Osteoblast (primary cell): Measurements from ENCODE around the gene LRFN3. TPM values are rescaled to one million over a fixed set of nuclear protein-coding genes. Genes with fewer than 3 reads are reported as not detected.
"Not testable (repeated sequence)": the region's sequence is repeated elsewhere in the genome, so short reads cannot be mapped to it uniquely, and the experiment has no call there.

Experiments used
- DNase-seq: peaks from one replicate; pipeline ENCODE4 v3.0.0; 2011; ENCODE audit warnings: low spot score, mixed read lengths; ENCODE audit not compliant: insufficient read length; ENCODE audit errors: missing footprints
- H2AFZ ChIP-seq: 2 replicates; pipeline ENCODE4 v1.6.0; 2011; ENCODE audit warnings: mild to moderate bottlenecking, low read length
- H3K27ac ChIP-seq: 2 replicates; pipeline ENCODE4 v1.5.1; 2011; ENCODE audit warnings: mild to moderate bottlenecking, low read depth, low read length, moderate library complexity
- H3K27me3 ChIP-seq: 2 replicates; pipeline ENCODE4 v1.6.0; 2012; ENCODE audit warnings: mild to moderate bottlenecking, control low read depth, inconsistent platforms, low read length, moderate library complexity; ENCODE audit not compliant: insufficient read depth
- H3K36me3 ChIP-seq: 2 replicates; pipeline ENCODE4 v1.5.1; 2011; ENCODE audit warnings: mild to moderate bottlenecking, low read length, control low read depth, moderate library complexity; ENCODE audit not compliant: insufficient read depth
- H3K4me1 ChIP-seq: 2 replicates; pipeline ENCODE4 v1.5.1; 2011; ENCODE audit warnings: mild to moderate bottlenecking, low read length, control low read depth, moderate library complexity; ENCODE audit not compliant: insufficient read depth
- H3K4me2 ChIP-seq: 2 replicates; pipeline ENCODE4 v1.6.0; 2011; ENCODE audit warnings: mild to moderate bottlenecking, low read length; ENCODE audit not compliant: insufficient read depth
- H3K4me3 ChIP-seq: fragments of 200-600 bp; sonication (generic); 3 replicates; pipeline ENCODE4 v1.5.1; 2012; ENCODE audit warnings: mild to moderate bottlenecking, low read length, inconsistent platforms; ENCODE audit not compliant: insufficient read depth
- H3K79me2 ChIP-seq: 2 replicates; pipeline ENCODE4 v1.6.0; 2012; ENCODE audit warnings: mild to moderate bottlenecking, low read length, control low read depth, inconsistent platforms; ENCODE audit not compliant: insufficient read depth
- H3K9me3 ChIP-seq: 2 replicates; pipeline ENCODE4 v1.5.1; 2011; ENCODE audit warnings: low read depth, low read length, control low read depth
- H4K20me1 ChIP-seq: 2 replicates; pipeline ENCODE4 v1.6.0; 2012; ENCODE audit warnings: mild to moderate bottlenecking, low read length, control low read depth; ENCODE audit not compliant: insufficient read depth
- CTCF ChIP-seq: IDR thresholded peaks from 2 replicates; pipeline ENCODE4 v1.5.1; 2011; ENCODE audit warnings: mild to moderate bottlenecking, low read depth, low read length, moderate library complexity; ENCODE audit errors: extremely low read depth
- total RNA-seq: library from RNA; depleted of rRNA; stranded (reverse); fragments of >200 nt; gene quantifications from 2 replicates; pipeline ENCODE4 v1.2.3, GENCODE V29; 2012

Gene LRFN3
- total RNA-seq, 1 donor = 6.9 TPM

DNA sequence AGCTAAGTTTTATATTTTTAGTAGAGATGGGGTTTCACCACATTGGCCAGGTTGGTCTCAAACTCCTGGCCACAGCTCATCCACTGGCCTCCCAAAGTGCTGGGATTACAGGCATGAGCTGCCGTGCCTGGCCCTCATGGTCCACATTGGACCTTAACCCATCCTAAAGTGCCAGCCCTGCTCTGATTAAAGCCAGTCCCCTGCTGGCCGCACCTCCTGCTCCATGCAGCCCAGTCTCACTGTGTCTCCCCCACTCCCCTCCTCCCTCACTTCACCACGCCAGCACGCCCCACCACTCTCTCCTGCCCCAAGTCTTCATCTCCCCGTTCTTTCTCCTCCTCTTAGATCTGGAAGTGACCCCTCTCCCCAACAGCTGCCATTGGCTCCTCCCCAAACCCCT lies 42.1 kb downstream of the LRFN3 start:
- H3K4me3 ChIP-seq = no peak overlapping the region
- no peaks in the 10 kb centered on the region for H3K9me3 ChIP-seq
- H3K4me1 ChIP-seq = no peaks in the 10 kb centered on the region
- TF ChIP-seq CTCF = no peak
- DNase-seq = no peak
- H3K79me2 ChIP-seq = no peaks in the 10 kb centered on the region
- no peaks in the 10 kb centered on the region for H4K20me1 ChIP-seq
- no peak overlapping the region for H3K27ac ChIP-seq
- H2AFZ ChIP-seq = no peak overlapping the region
- H3K27me3 ChIP-seq = no peaks in the 10 kb centered on the region
- H3K4me2 ChIP-seq = no peak overlapping the region
- no peaks in the 10 kb centered on the region for H3K36me3 ChIP-seq

- no peak overlapping the region for H3K27ac ChIP-seq
- no peak for TF ChIP-seq CTCF
- H3K4me2 ChIP-seq = no peak overlapping the region
- H3K36me3 ChIP-seq = no peaks in the 10 kb centered on the region
- no peak overlapping the region for H2AFZ ChIP-seq
- no peak overlapping the region for H3K4me3 ChIP-seq
- no peaks in the 10 kb centered on the region for H4K20me1 ChIP-seq
- no peaks in the 10 kb centered on the region for H3K4me1 ChIP-seq
- H3K27me3 ChIP-seq = no peaks in the 10 kb centered on the region
- H3K9me3 ChIP-seq = no peaks in the 10 kb centered on the region
- DNase-seq = no peak
- H3K79me2 ChIP-seq = no peaks in the 10 kb centered on the region
Measured at GRCh38 chr19:35978832-35979365, 42.7 kb downstream of the LRFN3 start.

GRCh38 chr19:35980997-35981396 lies 44.8 kb downstream of the LRFN3 start:
- not testable (repeated sequence) for H3K27me3 ChIP-seq, H3K9me3 ChIP-seq, H3K36me3 ChIP-seq

GRCh38 chr19:35983177-35983576 lies 47.0 kb downstream of the LRFN3 start:
- Histone ChIP-seq H3K4me2 (no peak overlapping the region), H3K27ac (no peak overlapping the region), H3K4me1 (no peaks in the 10 kb centered on the region), H4K20me1 (no peaks in the 10 kb centered on the region), H3K9me3 (no peaks in the 10 kb centered on the region), H3K36me3 (no peaks in the 10 kb centered on the region), H3K4me3 (no peak overlapping the region), H3K79me2 (no peaks in the 10 kb centered on the region), H2AFZ (no peak overlapping the region), H3K27me3 (peaks cover 15% of the 10 kb centered on the region)
- DNase-seq = no peak
- no peak for TF ChIP-seq CTCF

More at GRCh38 chr19:35980997-35981396, 44.8 kb downstream of the LRFN3 start:
- DNase-seq, H3K27ac ChIP-seq, H3K4me2 ChIP-seq, H2AFZ ChIP-seq, H3K4me1 ChIP-seq, H4K20me1 ChIP-seq, H3K4me3 ChIP-seq, H3K79me2 ChIP-seq: not testable (repeated sequence)
